ENCODE measurements around the gene PRR7. TPM values are rescaled to one million over a fixed set of nuclear protein-coding genes. Genes with fewer than 3 reads are reported as not detected.
A peak's percentile ranks its signal among the peaks of the same experiment; 100 is the strongest.

PRR7 gene
- polyA plus RNA-seq, 6 donors from 2014 or later: 16.2 to 39.5 (median 25.7) TPM

- Mint-ChIP-seq H3K27me3 (peaks cover 4 to 8% (median 7%) of the 10 kb centered on the region in 3 donors), H3K36me3 (peaks cover 0 to 7% of the 10 kb centered on the region in 2 donors), H3K27ac (no peak overlapping the region), H3K4me1 (peaks cover 52 to 61% (median 54%) of the 10 kb centered on the region in 3 donors), H3K4me3 (peak overlapping the region; percentile 38 to 87 (median 62)), H3K9me3 (peaks cover 0 to 2% (median 0%) of the 10 kb centered on the region in 7 donors)
- ATAC-seq (ENCODE audit: low read depth in 2 of 2) (no peak), DNase-seq (no peak)
Observed at GRCh38 chr5:177496070-177496726, 49.6 kb downstream of the PRR7 start.

GRCh38 chr5:177496727-177497291, 50.2 kb downstream of the PRR7 start:
- Mint-ChIP-seq H3K27me3 (peaks cover 4 to 8% (median 7%) of the 10 kb centered on the region in 3 donors), H3K9me3 (peaks cover 0 to 2% (median 0%) of the 10 kb centered on the region in 7 donors), H3K4me3 (peak overlapping the region in 6 of 8 donors; percentile 25 to 90 (median 82)), H3K36me3 (peaks cover 0 to 7% of the 10 kb centered on the region in 2 donors), H3K4me1 (peaks cover 52 to 66% (median 59%) of the 10 kb centered on the region in 3 donors), H3K27ac (no peak overlapping the region)
- ATAC-seq (ENCODE audit: low read depth in 2 of 2): no peak
- DNase-seq: no peak

GRCh38 chr5:177497292-177498012, 50.8 kb downstream of the PRR7 start, which contains the start of gene PDLIM7:
Gene PDLIM7, minus strand, starts transcription at chr5:177497604. Its CDS starts 1,092 bp downstream, at chr5:177496512.
- Mint-ChIP-seq H3K4me1 (peaks cover 58 to 72% (median 65%) of the 10 kb centered on the region in 3 donors), H3K9me3 (peaks cover 0 to 2% (median 0%) of the 10 kb centered on the region in 7 donors), H3K27ac (peak within 1 kb of the TSS in 5 of 6 donors; percentile 25 to 95 (median 69)), H3K36me3 (peaks cover 4 to 8% of the 10 kb centered on the region in 2 donors), H3K4me3 (peak within 1 kb of the TSS; percentile 81 to 92 (median 84)), H3K27me3 (peaks cover 4 to 8% (median 7%) of the 10 kb centered on the region in 3 donors)
- peak; percentile 77 to 80 for ATAC-seq (ENCODE audit: low read depth in 2 of 2)
- DNase-seq: peak; percentile 90

- Mint-ChIP-seq H3K36me3 (peaks cover 4 to 7% of the 10 kb centered on the region in 2 donors), H3K4me3 (peak overlapping the region; percentile 81 to 92 (median 84)), H3K27me3 (peaks cover 4 to 8% (median 7%) of the 10 kb centered on the region in 3 donors), H3K4me1 (peaks cover 57 to 76% (median 65%) of the 10 kb centered on the region in 3 donors), H3K9me3 (peaks cover 0 to 2% (median 0%) of the 10 kb centered on the region in 7 donors), H3K27ac (peak overlapping the region in 5 of 6 donors; percentile 25 to 95 (median 69))
- DNase-seq: no peak
- no peak for ATAC-seq (ENCODE audit: low read depth in 2 of 2)
Observed at GRCh38 chr5:177498013-177498787, 51.6 kb downstream of the PRR7 start.

GRCh38 chr5:177499842-177500241, 53.2 kb downstream of the PRR7 start:
- Mint-ChIP-seq H3K4me1 (peaks cover 47 to 66% (median 57%) of the 10 kb centered on the region in 3 donors), H3K36me3 (peaks cover 4 to 7% of the 10 kb centered on the region in 2 donors)

GRCh38 chr5:177500685-177501522, 54.3 kb downstream of the PRR7 start:
- Mint-ChIP-seq H3K27me3 (peaks cover 4 to 8% (median 7%) of the 10 kb centered on the region in 3 donors), H3K4me1 (peaks cover 49 to 66% (median 62%) of the 10 kb centered on the region in 3 donors), H3K36me3 (peaks cover 4 to 7% of the 10 kb centered on the region in 2 donors), H3K27ac (peak overlapping the region in 5 of 6 donors; percentile 29 to 89 (median 38)), H3K4me3 (peak overlapping the region in 4 of 8 donors; percentile 34 to 81 (median 48)), H3K9me3 (no peaks in the 10 kb centered on the region)
- DNase-seq (peak; percentile 72), ATAC-seq (ENCODE audit: low read depth in 2 of 2) (peak; percentile 30 to 31)

More at GRCh38 chr5:177499842-177500241, 53.2 kb downstream of the PRR7 start:
- peaks cover 4 to 8% (median 7%) of the 10 kb centered on the region in 3 donors for H3K27me3 Mint-ChIP-seq
- no peaks in the 10 kb centered on the region for H3K9me3 Mint-ChIP-seq
- ATAC-seq (ENCODE audit: low read depth in 2 of 2) (no peak), DNase-seq (no peak)
- H3K4me3 Mint-ChIP-seq: peak overlapping the region in 7 of 8 donors; percentile 10 to 82 (median 55)
- H3K27ac Mint-ChIP-seq: no peak overlapping the region

GRCh38 chr5:177501874-177502678, 55.5 kb downstream of the PRR7 start:
- Mint-ChIP-seq H3K4me3 (peak overlapping the region; percentile 17 to 82 (median 59)), H3K27ac (peak overlapping the region; percentile 0 to 81 (median 60)), H3K36me3 (peaks cover 7% of the 10 kb centered on the region in 2 donors), H3K4me1 (peaks cover 46 to 69% (median 59%) of the 10 kb centered on the region in 3 donors), H3K27me3 (peaks cover 4 to 8% (median 7%) of the 10 kb centered on the region in 3 donors), H3K9me3 (no peaks in the 10 kb centered on the region)
- ATAC-seq (ENCODE audit: low read depth in 2 of 2): peak; percentile 32 to 34
- peak; percentile 56 for DNase-seq

- H3K27ac Mint-ChIP-seq: peak overlapping the region in 3 of 6 donors; percentile 1 to 72 (median 67)
Observed at GRCh38 chr5:177502886-177503285, 56.3 kb downstream of the PRR7 start.

GRCh38 chr5:177503351-177504085, 56.9 kb downstream of the PRR7 start:
- H3K4me1 Mint-ChIP-seq: peaks cover 49 to 73% (median 63%) of the 10 kb centered on the region in 3 donors
- H3K4me3 Mint-ChIP-seq: peak overlapping the region in 1 of 8 donors; percentile 9
- ATAC-seq (ENCODE audit: low read depth in 2 of 2): no peak
- no peak overlapping the region for H3K27ac Mint-ChIP-seq
- no peak for DNase-seq
- H3K27me3 Mint-ChIP-seq: peaks cover 3 to 8% (median 4%) of the 10 kb centered on the region in 3 donors
- H3K36me3 Mint-ChIP-seq: peaks cover 15 to 16% of the 10 kb centered on the region in 2 donors
- no peaks in the 10 kb centered on the region for H3K9me3 Mint-ChIP-seq

More at GRCh38 chr5:177502886-177503285, 56.3 kb downstream of the PRR7 start:
- Mint-ChIP-seq H3K36me3 (peaks cover 12 to 15% of the 10 kb centered on the region in 2 donors), H3K4me3 (peak overlapping the region in 4 of 8 donors; percentile 25 to 77 (median 64)), H3K9me3 (no peaks in the 10 kb centered on the region), H3K27me3 (peaks cover 4 to 8% (median 7%) of the 10 kb centered on the region in 3 donors), H3K4me1 (peaks cover 52 to 75% (median 63%) of the 10 kb centered on the region in 3 donors)
- DNase-seq: no peak
- no peak for ATAC-seq (ENCODE audit: low read depth in 2 of 2)

GRCh38 chr5:177504086-177505056, 57.8 kb downstream of the PRR7 start:
- Mint-ChIP-seq H3K4me1 (peaks cover 53 to 75% (median 67%) of the 10 kb centered on the region in 3 donors), H3K36me3 (peaks cover 15 to 16% of the 10 kb centered on the region in 2 donors), H3K27ac (no peak overlapping the region), H3K4me3 (no peak overlapping the region), H3K27me3 (peaks cover 0 to 3% (median 0%) of the 10 kb centered on the region in 3 donors), H3K9me3 (peaks cover 0 to 1% (median 0%) of the 10 kb centered on the region in 7 donors)
- ATAC-seq (ENCODE audit: low read depth in 2 of 2) (no peak), DNase-seq (no peak)
